IPS-18a (cell line): ENCODE measurements around the gene ACTRT2.

ENCODE experiments used
- H3K27ac ChIP-seq: one replicate; pipeline ENCODE4 v1.5.1; 2013; ENCODE audit warnings: low read length
- H3K27me3 ChIP-seq: one replicate; pipeline ENCODE4 v1.6.1; 2013; ENCODE audit warnings: mild to moderate bottlenecking, low read length; ENCODE audit not compliant: control insufficient read depth, insufficient read depth
- H3K36me3 ChIP-seq: one replicate; pipeline ENCODE4 v1.6.1; 2013; ENCODE audit warnings: low read depth, low read length; ENCODE audit not compliant: control insufficient read depth
- H3K4me1 ChIP-seq: one replicate; pipeline ENCODE4 v1.6.1; 2013; ENCODE audit warnings: low read depth, low read length; ENCODE audit not compliant: control insufficient read depth
- H3K4me3 ChIP-seq: one replicate; pipeline ENCODE4 v1.5.1; 2013; ENCODE audit warnings: low read length
- H3K9ac ChIP-seq: one replicate; pipeline ENCODE4 v1.6.1; 2013; ENCODE audit warnings: mild to moderate bottlenecking, low read length, moderate library complexity
- H3K9me3 ChIP-seq: one replicate; pipeline ENCODE4 v1.6.1; 2013; ENCODE audit warnings: low read depth, low read length; ENCODE audit not compliant: control insufficient read depth

Gene ACTRT2

GRCh38 chr1:3042481-3042880, 21.2 kb downstream of the ACTRT2 start:
- Histone ChIP-seq H3K36me3 (no peaks in the 10 kb centered on the region), H3K27me3 (no peaks in the 10 kb centered on the region), H3K4me1 (no peaks in the 10 kb centered on the region), H3K9ac (no peak overlapping the region), H3K4me3 (no peak overlapping the region), H3K27ac (no peak overlapping the region), H3K9me3 (no peaks in the 10 kb centered on the region)

- Histone ChIP-seq H3K27ac (no peak overlapping the region), H3K4me3 (no peak overlapping the region), H3K9ac (no peak overlapping the region), H3K4me1 (no peaks in the 10 kb centered on the region), H3K36me3 (no peaks in the 10 kb centered on the region), H3K9me3 (no peaks in the 10 kb centered on the region), H3K27me3 (peaks cover 7% of the 10 kb centered on the region)
These were observed 27.9 kb downstream of the ACTRT2 start for GRCh38 chr1:3049164-3049563.

DNA sequence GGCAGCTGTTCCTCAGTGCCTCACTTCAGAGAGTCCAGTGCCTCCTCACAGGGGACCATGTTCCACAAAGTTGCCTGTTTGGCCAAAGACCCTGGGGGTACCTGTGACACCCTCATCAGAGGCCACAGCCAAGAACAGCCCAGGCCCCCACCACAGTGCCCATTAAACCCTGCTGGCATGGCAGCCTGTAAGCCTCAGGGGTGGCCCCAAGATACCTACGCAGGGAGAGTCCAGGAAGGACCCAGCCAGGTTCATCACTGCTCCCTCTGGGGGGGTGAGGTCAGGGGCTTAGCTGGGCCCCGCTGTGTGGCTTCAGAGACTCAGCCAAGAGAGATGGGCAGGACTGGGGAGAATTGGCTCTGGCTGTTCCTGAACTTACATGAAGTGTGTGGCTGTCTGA, 28.6 kb downstream of the ACTRT2 start:
- no peak overlapping the region for H3K9ac ChIP-seq
- peaks cover 13% of the 10 kb centered on the region for H3K27me3 ChIP-seq
- no peak overlapping the region for H3K4me3 ChIP-seq

DNA sequence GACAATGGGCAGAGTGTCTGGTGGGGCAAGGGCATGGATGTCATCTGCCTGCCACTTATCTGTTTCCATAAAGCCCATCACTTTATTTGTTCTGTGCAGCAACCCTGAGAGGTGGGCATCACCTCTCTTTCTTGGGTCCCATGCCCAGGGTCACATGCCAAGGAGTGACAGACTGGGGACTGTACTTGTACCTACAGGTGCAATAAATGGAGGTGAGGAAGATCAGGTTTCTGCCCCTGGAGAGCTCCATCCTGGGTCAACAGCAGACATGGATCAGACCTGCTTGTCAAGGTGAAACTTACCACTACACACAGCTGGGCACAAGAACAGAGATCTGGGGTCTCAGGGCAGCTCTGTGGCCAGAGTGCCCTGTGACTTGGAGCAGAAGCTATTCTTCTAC, 29.3 kb downstream of the ACTRT2 start:
- Histone ChIP-seq H3K27me3 (peaks cover 13% of the 10 kb centered on the region), H3K27ac (no peak overlapping the region), H3K9ac (no peak overlapping the region), H3K4me3 (no peak overlapping the region), H3K36me3 (no peaks in the 10 kb centered on the region), H3K4me1 (no peaks in the 10 kb centered on the region), H3K9me3 (no peaks in the 10 kb centered on the region)

More for the DNA sequence above, 28.6 kb downstream of the ACTRT2 start:
- H3K9me3 ChIP-seq = no peaks in the 10 kb centered on the region
- H3K4me1 ChIP-seq = no peaks in the 10 kb centered on the region
- no peaks in the 10 kb centered on the region for H3K36me3 ChIP-seq
- H3K27ac ChIP-seq = no peak overlapping the region

DNA sequence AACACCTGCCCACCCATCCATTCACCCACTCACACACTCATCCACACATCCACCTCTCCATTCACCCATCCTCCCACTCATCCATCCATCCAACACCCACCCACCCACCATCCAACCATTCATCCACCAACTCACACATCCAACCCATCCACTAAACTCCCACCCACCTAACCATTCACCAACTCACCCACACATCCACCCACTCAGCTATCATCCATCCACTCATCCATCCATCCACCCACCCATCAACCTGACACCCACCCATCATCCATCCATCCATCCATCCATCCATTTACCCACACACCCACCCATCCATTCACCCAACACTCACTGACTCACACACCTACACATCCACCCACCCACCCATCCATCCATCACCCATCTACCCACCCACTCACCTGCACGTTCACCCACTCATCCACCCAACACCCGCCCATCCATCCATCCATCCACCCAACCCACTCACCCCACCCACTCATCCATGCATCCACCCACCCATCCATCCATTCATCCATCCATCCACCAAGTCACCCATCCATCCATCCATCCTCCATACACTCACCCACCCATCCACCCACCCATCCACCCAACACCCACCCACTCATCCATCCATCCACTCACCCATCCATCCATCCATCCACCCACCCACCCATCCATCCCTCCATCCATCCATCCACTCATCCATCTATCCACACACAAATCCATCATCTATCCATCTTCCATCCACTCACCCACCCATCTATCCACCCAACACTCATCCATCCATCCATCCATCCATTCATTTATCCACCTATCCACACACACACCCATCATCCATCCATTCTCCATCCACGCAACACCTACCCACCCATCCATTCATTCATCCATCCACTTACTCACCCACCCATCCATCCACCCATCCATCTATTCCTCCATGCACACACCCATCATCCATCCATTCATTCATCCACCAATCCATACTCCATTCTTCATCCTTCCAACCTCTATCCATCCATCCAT, 30.3 kb downstream of the ACTRT2 start:
- H3K4me3 ChIP-seq = no peak overlapping the region
- H3K36me3 ChIP-seq = no peaks in the 10 kb centered on the region
- no peak overlapping the region for H3K9ac ChIP-seq
- H3K9me3 ChIP-seq = no peaks in the 10 kb centered on the region
- H3K27ac ChIP-seq = no peak overlapping the region
- H3K4me1 ChIP-seq = no peaks in the 10 kb centered on the region
- H3K27me3 ChIP-seq = peaks cover 13% of the 10 kb centered on the region

- no peaks in the 10 kb centered on the region for H3K4me1 ChIP-seq
- no peaks in the 10 kb centered on the region for H3K36me3 ChIP-seq
- no peak overlapping the region for H3K9ac ChIP-seq
- H3K9me3 ChIP-seq = no peaks in the 10 kb centered on the region
- peaks cover 13% of the 10 kb centered on the region for H3K27me3 ChIP-seq
- no peak overlapping the region for H3K4me3 ChIP-seq
- H3K27ac ChIP-seq = no peak overlapping the region
These were observed 31.2 kb downstream of the ACTRT2 start for GRCh38 chr1:3052501-3052900.

DNA sequence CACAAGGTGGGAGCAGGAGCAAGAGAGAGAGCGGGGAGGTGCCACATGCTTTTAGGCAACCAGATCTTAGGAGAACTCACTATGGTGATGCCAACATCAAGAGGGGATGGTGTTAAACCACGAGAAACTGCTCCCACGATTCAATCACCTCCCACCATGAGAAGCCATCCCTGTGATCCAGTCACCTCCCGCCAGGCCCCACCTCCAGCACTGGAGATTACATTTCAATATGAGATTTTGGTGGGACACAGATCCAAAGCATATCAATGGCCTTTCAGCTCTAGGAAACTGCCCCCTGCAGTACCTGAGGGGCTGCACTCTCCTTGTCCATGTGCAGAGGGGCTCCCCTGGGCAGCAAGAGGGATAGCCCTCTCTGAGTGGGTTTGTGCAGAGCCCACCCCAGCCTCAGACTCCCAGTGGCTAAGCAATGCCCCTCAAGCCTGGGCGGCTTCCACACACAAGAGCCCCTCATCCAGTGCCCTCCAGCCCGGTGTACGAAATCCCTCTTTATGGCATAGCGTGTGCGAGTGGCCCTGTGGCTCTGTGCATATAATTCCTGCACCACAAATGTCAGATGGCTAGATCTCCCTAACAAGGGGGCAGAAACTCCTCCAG, 32.2 kb downstream of the ACTRT2 start:
- H3K9me3 ChIP-seq = no peaks in the 10 kb centered on the region
- H3K4me3 ChIP-seq = no peak overlapping the region
- H3K9ac ChIP-seq = no peak overlapping the region
- no peak overlapping the region for H3K27ac ChIP-seq
- peaks cover 13% of the 10 kb centered on the region for H3K27me3 ChIP-seq
- no peaks in the 10 kb centered on the region for H3K36me3 ChIP-seq
- H3K4me1 ChIP-seq = no peaks in the 10 kb centered on the region

DNA sequence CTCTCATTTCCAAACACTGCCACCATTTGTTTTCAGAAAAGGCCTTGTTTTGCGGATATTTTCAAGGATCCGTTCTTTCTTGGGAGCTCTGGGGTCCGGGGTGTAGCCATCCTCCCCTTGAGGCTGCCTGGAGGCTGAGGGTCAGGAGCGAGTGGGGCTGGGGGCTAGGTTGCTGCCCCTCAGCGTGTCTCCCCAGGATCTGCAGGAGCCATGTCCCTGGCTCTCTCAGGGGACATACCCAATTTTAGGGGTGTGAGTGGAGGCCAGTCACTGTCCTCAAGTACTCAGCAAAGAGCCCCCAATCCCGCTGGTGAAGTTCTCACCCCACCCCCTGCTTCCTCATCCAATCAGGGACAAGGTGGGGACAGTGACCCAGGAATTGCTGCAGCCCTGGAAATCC, 32.7 kb downstream of the ACTRT2 start:
- Histone ChIP-seq H3K9me3 (no peaks in the 10 kb centered on the region), H3K9ac (no peak overlapping the region), H3K36me3 (no peaks in the 10 kb centered on the region), H3K4me3 (no peak overlapping the region), H3K27ac (no peak overlapping the region), H3K27me3 (peaks cover 13% of the 10 kb centered on the region), H3K4me1 (no peaks in the 10 kb centered on the region)

DNA sequence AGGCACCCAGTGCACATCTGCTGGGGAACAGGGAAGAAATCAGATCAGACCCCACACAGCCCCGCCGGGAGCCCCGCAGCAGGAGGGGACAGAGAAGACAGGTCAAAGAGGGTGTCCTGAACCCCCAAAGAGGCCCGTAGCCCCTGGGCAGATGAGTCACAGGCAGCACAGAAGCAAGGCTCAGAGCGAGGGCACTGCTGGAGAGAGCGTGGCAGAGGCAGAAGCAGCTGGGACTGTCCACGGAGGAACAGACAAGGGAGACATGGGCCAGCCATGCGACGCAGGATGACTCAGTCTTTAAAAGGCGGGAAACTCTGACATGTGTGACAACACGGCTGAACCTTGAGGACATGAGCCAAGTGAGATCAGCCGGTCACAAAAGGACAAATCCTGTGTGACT, 33.2 kb downstream of the ACTRT2 start:
- Histone ChIP-seq H3K27ac (no peak overlapping the region), H3K9ac (no peak overlapping the region), H3K4me1 (no peaks in the 10 kb centered on the region), H3K27me3 (peaks cover 17% of the 10 kb centered on the region), H3K4me3 (no peak overlapping the region), H3K9me3 (no peaks in the 10 kb centered on the region), H3K36me3 (no peaks in the 10 kb centered on the region)

- Histone ChIP-seq H3K27me3 (peaks cover 21% of the 10 kb centered on the region), H3K36me3 (no peaks in the 10 kb centered on the region), H3K9ac (no peak overlapping the region), H3K4me1 (no peaks in the 10 kb centered on the region), H3K4me3 (no peak overlapping the region), H3K27ac (no peak overlapping the region), H3K9me3 (no peaks in the 10 kb centered on the region)
These were observed 33.8 kb downstream of the ACTRT2 start for GRCh38 chr1:3055051-3055450.

DNA sequence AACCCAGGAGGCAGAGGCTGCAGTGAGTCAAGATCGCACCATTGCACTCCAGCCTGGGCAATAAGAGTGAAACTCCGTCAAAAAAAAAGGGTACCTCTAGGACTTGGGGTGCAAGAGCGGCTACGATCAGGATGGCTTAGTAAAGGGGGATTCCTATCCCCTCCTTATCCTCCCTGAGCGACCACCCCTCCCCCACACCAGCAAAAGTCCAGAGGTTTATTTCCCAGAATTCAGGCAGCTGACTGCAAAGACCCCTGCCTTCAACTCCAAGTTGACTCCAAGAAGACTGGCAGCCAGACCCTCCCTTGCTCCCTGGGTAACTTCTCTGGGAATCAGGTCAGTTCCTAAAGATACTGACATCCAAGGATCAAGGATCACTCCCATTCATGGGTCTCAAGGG, 35.4 kb downstream of the ACTRT2 start:
- H3K27me3 ChIP-seq = peaks cover 37% of the 10 kb centered on the region
- no peak overlapping the region for H3K9ac ChIP-seq
- no peak overlapping the region for H3K4me3 ChIP-seq

More for the DNA sequence above, 35.4 kb downstream of the ACTRT2 start:
- Histone ChIP-seq H3K4me1 (no peaks in the 10 kb centered on the region), H3K27ac (no peak overlapping the region), H3K36me3 (no peaks in the 10 kb centered on the region), H3K9me3 (no peaks in the 10 kb centered on the region)
